WTC11 (cell line): ENCODE data around the gene BIRC3. TPM values are rescaled to one million over a fixed set of nuclear protein-coding genes. Genes with fewer than 3 reads are reported as not detected.

Experiments used
- ATAC-seq: fragments of 200-7000 bp; cut with Tn5 transposase; 2 replicates; pipeline ENCODE4 v1.10.0; 2021; ENCODE audit warnings: mild to moderate bottlenecking, moderate library complexity
- CTCF ChIA-PET: fragments of 300-600 bp; sonication (Branson Sonifier 250); formaldehyde crosslinking; loops from one replicate; lab custom pipeline; 2021; ENCODE audit warnings: antibody characterized with exemption; lab: Charles Lee
- POLR2A ChIA-PET: fragments of 350-600 bp; sonication (Branson Sonifier 250); formaldehyde crosslinking; loops from one replicate; lab custom pipeline; 2021; ENCODE audit warnings: antibody characterized with exemption; lab: Charles Lee
- DNase-seq: peaks from one replicate; pipeline ENCODE4 v3.0.0; 2021; ENCODE audit warnings: low spot score
- H3K27ac Mint-ChIP-seq: 2 replicates; pipeline ENCODE4 v1.8.0; 2021; ENCODE audit warnings: mixed read lengths
- H3K27me3 Mint-ChIP-seq: 2 replicates; pipeline ENCODE4 v1.8.0; 2021; ENCODE audit warnings: low read depth, mild to moderate bottlenecking, moderate library complexity, mixed read lengths
- H3K36me3 Mint-ChIP-seq: 2 replicates; pipeline ENCODE4 v1.8.0; 2021; ENCODE audit warnings: mixed read lengths
- H3K4me1 Mint-ChIP-seq: 2 replicates; pipeline ENCODE4 v1.8.0; 2022; ENCODE audit warnings: mixed read lengths
- H3K4me3 Mint-ChIP-seq: 2 replicates; pipeline ENCODE4 v1.8.0; 2021; ENCODE audit warnings: mild to moderate bottlenecking, moderate library complexity, mixed read lengths
- H3K9me3 Mint-ChIP-seq: 2 replicates; pipeline ENCODE4 v1.8.0; 2021; ENCODE audit warnings: mixed read lengths
- ATF1 ChIP-seq: sonication (generic); formaldehyde crosslinking; IDR thresholded peaks from 2 replicates; pipeline ENCODE4 v1.8.1; 2023; ENCODE audit warnings: mild to moderate bottlenecking, moderate library complexity, missing genetic modification reagents
- IRF2 ChIP-seq: sonication (generic); formaldehyde crosslinking; IDR thresholded peaks from 2 replicates; pipeline ENCODE4 v1.8.0; 2022; ENCODE audit warnings: low read depth, missing genetic modification reagents, borderline replicate concordance
- KAT7 ChIP-seq: sonication (generic); formaldehyde crosslinking; IDR thresholded peaks from 2 replicates; pipeline ENCODE4 v1.8.1; 2023; ENCODE audit warnings: missing genetic modification reagents, mild to moderate bottlenecking, borderline replicate concordance
- MYBL2 ChIP-seq: sonication (generic); formaldehyde crosslinking; IDR thresholded peaks from 2 replicates; pipeline ENCODE4 v1.8.1; 2023; ENCODE audit warnings: mild to moderate bottlenecking, moderate library complexity, missing genetic modification reagents
- SMAD4 ChIP-seq: sonication (generic); formaldehyde crosslinking; IDR thresholded peaks from 2 replicates; pipeline ENCODE4 v1.8.0; 2022; ENCODE audit warnings: mild to moderate bottlenecking, missing genetic modification reagents
- TEAD1 ChIP-seq: sonication (generic); formaldehyde crosslinking; IDR thresholded peaks from 2 replicates; pipeline ENCODE4 v1.8.0; 2022; ENCODE audit warnings: mild to moderate bottlenecking, missing genetic modification reagents
- total RNA-seq: library from RNA; stranded (reverse); gene quantifications from 3 replicates; pipeline ENCODE4 v1.2.3, GENCODE V29; 2021
- TF ChIP-seq, protein P1 (sequence below): sonication (generic); formaldehyde crosslinking; IDR thresholded peaks from 2 replicates; pipeline ENCODE4 v1.8.1; 2023; ENCODE audit warnings: mild to moderate bottlenecking, moderate library complexity, missing genetic modification reagents
- TF ChIP-seq, protein P2 (sequence below): fragments of 250-450 bp; sonication (Bioruptor Pico); IDR thresholded peaks from 2 replicates; pipeline ENCODE4 v1.8.0; 2021; ENCODE audit warnings: mild to moderate bottlenecking
- TF ChIP-seq, protein P3 (sequence below): fragments of 200-600 bp; IDR thresholded peaks from 2 replicates; pipeline ENCODE4 v1.8.0; 2022; ENCODE audit warnings: antibody characterized with exemption
- TF ChIP-seq, protein P4 (sequence below): sonication (generic); formaldehyde crosslinking; IDR thresholded peaks from 2 replicates; pipeline ENCODE4 v1.8.1; 2022; ENCODE audit warnings: mild to moderate bottlenecking, moderate library complexity, missing genetic modification reagents
- TF ChIP-seq, protein P5 (sequence below): sonication (generic); formaldehyde crosslinking; IDR thresholded peaks from 2 replicates; pipeline ENCODE4 v1.8.1; 2023; ENCODE audit warnings: mild to moderate bottlenecking, missing genetic modification reagents, borderline replicate concordance
- TF ChIP-seq, protein P6 (sequence below): fragments of 250-450 bp; sonication (Bioruptor Pico); conservative IDR thresholded peaks from 2 replicates; pipeline ENCODE4 v1.9.0; 2021; ENCODE audit warnings: mild to moderate bottlenecking

BIRC3 gene
- total RNA-seq, 1 experiment from 2014 or later: 0.33 TPM

DNA sequence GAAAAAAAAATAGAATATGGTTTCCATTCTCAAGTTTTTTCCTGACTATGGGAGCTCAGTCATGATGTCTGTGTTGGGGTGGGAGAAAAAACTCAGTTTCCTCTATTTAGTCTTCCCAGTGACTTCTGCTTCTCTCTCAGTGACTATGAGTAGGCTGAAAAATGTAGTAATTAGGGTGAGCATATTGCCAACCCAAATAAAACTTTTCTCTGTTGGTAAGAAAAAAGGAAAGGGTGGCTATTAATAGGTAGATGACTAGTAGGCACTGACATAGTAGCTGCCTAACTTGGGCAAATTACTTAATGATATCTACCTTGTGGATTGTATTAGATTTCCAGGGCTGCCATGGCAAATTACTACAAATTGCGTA, 34.2 kb upstream of the BIRC3 start (continued):
- TF ChIP-seq, protein P1, sequence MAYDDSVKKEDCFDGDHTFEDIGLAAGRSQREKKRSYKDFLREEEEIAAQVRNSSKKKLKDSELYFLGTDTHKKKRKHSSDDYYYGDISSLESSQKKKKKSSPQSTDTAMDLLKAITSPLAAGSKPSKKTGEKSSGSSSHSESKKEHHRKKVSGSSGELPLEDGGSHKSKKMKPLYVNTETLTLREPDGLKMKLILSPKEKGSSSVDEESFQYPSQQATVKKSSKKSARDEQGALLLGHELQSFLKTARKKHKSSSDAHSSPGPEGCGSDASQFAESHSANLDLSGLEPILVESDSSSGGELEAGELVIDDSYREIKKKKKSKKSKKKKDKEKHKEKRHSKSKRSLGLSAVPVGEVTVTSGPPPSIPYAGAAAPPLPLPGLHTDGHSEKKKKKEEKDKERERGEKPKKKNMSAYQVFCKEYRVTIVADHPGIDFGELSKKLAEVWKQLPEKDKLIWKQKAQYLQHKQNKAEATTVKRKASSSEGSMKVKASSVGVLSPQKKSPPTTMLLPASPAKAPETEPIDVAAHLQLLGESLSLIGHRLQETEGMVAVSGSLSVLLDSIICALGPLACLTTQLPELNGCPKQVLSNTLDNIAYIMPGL: no peak
- TF ChIP-seq, protein P2, sequence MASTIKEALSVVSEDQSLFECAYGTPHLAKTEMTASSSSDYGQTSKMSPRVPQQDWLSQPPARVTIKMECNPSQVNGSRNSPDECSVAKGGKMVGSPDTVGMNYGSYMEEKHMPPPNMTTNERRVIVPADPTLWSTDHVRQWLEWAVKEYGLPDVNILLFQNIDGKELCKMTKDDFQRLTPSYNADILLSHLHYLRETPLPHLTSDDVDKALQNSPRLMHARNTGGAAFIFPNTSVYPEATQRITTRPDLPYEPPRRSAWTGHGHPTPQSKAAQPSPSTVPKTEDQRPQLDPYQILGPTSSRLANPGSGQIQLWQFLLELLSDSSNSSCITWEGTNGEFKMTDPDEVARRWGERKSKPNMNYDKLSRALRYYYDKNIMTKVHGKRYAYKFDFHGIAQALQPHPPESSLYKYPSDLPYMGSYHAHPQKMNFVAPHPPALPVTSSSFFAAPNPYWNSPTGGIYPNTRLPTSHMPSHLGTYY (CRISPR knock-in tag): no peak
- no peak for TF ChIP-seq IRF2
- no peak for TF ChIP-seq MYBL2 (CRISPR knock-in tag)
- TF ChIP-seq, protein P3, sequence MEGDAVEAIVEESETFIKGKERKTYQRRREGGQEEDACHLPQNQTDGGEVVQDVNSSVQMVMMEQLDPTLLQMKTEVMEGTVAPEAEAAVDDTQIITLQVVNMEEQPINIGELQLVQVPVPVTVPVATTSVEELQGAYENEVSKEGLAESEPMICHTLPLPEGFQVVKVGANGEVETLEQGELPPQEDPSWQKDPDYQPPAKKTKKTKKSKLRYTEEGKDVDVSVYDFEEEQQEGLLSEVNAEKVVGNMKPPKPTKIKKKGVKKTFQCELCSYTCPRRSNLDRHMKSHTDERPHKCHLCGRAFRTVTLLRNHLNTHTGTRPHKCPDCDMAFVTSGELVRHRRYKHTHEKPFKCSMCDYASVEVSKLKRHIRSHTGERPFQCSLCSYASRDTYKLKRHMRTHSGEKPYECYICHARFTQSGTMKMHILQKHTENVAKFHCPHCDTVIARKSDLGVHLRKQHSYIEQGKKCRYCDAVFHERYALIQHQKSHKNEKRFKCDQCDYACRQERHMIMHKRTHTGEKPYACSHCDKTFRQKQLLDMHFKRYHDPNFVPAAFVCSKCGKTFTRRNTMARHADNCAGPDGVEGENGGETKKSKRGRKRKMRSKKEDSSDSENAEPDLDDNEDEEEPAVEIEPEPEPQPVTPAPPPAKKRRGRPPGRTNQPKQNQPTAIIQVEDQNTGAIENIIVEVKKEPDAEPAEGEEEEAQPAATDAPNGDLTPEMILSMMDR: no peak
- no peak for TF ChIP-seq KAT7
- no peak for TF ChIP-seq SMAD4 (CRISPR knock-in tag)

DNA sequence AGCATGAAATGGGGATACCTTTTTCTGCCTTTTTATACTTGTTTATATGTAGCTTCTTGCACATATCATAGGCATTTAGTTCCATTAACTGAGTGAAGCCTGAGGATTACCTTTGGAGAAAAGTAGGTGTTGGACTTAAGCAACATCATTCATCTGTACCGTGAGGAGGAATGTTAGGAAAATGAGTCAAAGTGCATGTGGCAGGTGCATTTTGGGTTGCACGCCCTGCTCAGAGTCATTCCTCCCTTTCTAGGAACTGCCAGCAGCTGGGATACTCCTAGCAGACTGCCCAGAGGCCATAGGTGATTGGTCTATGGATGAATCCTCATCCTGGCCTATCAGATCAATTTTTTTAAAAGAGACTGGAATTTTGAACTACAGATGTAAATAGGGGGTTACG, 33.3 kb upstream of the BIRC3 start:
- TF ChIP-seq, protein P4, sequence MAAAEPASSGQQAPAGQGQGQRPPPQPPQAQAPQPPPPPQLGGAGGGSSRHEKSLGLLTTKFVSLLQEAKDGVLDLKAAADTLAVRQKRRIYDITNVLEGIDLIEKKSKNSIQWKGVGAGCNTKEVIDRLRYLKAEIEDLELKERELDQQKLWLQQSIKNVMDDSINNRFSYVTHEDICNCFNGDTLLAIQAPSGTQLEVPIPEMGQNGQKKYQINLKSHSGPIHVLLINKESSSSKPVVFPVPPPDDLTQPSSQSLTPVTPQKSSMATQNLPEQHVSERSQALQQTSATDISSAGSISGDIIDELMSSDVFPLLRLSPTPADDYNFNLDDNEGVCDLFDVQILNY (CRISPR knock-in tag): no peak
- TF ChIP-seq, protein P5, sequence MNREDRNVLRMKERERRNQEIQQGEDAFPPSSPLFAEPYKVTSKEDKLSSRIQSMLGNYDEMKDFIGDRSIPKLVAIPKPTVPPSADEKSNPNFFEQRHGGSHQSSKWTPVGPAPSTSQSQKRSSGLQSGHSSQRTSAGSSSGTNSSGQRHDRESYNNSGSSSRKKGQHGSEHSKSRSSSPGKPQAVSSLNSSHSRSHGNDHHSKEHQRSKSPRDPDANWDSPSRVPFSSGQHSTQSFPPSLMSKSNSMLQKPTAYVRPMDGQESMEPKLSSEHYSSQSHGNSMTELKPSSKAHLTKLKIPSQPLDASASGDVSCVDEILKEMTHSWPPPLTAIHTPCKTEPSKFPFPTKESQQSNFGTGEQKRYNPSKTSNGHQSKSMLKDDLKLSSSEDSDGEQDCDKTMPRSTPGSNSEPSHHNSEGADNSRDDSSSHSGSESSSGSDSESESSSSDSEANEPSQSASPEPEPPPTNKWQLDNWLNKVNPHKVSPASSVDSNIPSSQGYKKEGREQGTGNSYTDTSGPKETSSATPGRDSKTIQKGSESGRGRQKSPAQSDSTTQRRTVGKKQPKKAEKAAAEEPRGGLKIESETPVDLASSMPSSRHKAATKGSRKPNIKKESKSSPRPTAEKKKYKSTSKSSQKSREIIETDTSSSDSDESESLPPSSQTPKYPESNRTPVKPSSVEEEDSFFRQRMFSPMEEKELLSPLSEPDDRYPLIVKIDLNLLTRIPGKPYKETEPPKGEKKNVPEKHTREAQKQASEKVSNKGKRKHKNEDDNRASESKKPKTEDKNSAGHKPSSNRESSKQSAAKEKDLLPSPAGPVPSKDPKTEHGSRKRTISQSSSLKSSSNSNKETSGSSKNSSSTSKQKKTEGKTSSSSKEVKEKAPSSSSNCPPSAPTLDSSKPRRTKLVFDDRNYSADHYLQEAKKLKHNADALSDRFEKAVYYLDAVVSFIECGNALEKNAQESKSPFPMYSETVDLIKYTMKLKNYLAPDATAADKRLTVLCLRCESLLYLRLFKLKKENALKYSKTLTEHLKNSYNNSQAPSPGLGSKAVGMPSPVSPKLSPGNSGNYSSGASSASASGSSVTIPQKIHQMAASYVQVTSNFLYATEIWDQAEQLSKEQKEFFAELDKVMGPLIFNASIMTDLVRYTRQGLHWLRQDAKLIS (CRISPR knock-in tag): no peak
- TF ChIP-seq TEAD1 (CRISPR knock-in tag) (no peak), ATF1 (CRISPR knock-in tag) (no peak)
- TF ChIP-seq, protein P6, sequence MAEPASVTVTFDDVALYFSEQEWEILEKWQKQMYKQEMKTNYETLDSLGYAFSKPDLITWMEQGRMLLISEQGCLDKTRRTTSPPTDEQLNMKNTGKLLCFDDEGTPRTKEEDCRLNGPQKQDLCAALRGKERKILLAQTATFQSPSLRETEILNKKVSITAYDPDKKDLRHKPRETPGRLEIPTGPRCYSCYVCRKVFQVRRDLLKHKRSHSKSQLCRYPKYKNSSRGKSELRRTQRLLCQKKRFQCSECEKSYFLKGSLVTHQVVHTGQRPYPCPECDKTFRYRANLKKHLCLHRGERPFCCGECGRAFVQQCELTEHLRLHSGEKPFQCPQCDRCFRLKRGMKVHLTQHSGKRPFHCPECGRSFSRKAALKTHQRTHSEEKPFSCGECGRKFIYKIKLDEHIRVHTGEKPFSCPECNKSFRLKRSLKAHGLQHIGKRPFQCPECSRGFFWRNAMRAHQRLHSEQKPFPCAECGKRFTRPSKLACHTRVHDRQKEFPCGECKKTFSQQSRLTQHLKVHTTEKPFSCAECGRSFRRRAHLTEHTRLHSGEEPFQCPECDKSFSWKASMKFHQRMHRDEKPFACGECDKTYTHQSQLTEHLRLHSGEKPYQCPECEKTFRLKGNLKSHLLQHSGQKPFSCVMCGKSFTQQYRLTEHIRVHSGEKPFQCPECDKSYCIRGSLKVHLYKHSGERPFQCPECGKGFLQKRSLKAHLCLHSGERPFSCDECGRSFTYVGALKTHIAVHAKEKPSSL (CRISPR knock-in tag): no peak
- Mint-ChIP-seq H3K36me3 (no peaks in the 10 kb centered on the region), H3K27ac (no peak overlapping the region), H3K27me3 (no peaks in the 10 kb centered on the region), H3K4me3 (no peak overlapping the region), H3K4me1 (peaks cover 44% of the 10 kb centered on the region), H3K9me3 (0 out of 2 replicates have a peak, but pooled peaks cover 4% of the 10 kb centered on the region)
- DNase-seq: no peak
- POLR2A ChIA-PET: no interaction called here
- CTCF ChIA-PET: interaction anchor here (0.9 to 1.8 kb wide), 7 partner anchors 10 to 329 kb away, joined by 3 to 8 read pairs (median 4); no protein-coding TSS in a partner anchor
- no peak for ATAC-seq
